ENCODE data around the gene KLHL25.

Gene KLHL25

DNA sequence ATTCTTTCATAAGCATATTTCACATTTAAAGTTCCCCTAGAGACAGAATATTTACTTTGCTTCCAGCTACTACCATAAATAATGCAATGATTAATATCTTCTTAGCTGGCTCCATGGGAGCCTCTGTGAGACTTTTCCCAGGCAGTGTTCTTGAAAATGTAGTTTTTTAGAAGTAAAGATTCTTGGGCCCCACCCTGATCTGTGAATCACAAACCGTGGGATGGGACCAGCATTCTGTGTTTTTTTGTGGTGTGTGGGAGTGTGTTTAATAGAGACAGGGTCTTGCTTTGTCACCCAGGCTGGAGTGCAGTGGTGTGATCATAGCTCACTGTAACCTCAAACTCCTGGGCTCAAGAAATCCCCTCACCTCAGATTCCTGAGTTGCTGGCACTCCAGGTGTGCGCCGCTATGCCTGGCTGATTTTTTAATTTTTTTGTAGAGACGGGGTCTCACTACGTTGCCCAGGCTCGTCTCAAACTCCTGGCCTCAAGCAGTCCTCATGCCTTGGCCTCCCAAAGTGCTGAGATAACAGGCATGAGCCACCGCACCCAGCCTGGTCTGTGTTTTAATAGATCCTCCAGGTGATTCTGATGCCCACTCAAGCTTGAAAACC, 83.0 kb downstream of the KLHL25 start:
- no peak for DNase-seq

DNA sequence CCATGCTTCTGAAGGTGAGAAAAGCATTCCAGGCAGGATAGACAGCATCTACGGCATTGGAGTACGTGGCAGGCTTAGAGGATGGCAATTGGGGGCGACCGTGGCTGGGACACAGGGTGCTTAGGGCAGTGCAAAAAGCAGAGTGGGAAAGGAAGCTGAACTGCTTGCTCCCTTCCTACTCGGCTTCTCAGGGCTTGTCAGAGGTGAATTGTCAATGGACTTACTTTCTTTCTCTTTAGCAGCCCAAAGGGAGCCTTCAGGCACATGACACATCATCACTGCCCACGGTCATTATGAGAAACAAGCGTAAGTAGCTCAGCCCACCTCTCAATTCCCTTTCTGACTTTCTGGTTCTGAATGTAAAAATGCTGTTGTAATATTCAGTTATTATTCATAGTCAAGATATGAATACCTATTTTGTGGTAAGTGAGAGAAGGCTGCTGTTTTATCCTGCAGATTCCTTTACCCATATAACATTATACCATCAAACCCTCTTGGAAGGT, 84.3 kb downstream of the KLHL25 start:
- no peak for DNase-seq

Data from NCI-H1092 treated with DMSO at 0.1 percent for 48 hours (cell line).